K562 (cell line): ENCODE results near the gene TIMP1. TPM values are rescaled to one million over a fixed set of nuclear protein-coding genes. Genes with fewer than 3 reads are reported as not detected.

Source experiments
- ATAC-seq: fragments of 200-7000 bp; cut with Tn5 transposase; 3 replicates; pipeline ENCODE4 v1.9.1; 2020; ENCODE audit warnings: moderate library complexity
- BruUV-seq: library from RNA; stranded (reverse); fragments of 400-500 nt; replicated peaks from 2 replicates; lab custom pipeline; 2021; lab: Mats Ljungman, UMichigan
- CTCF ChIA-PET: fragments of 300-600 bp; formaldehyde crosslinking; extraction: SDS; loops from one replicate; lab custom pipeline; 2021; ENCODE audit warnings: low intra/inter-chr PET ratio; lab: Yijun Ruan, JAX
- POLR2A ChIA-PET: fragments of 300-600, 350-650 bp; sonication (Branson Sonifier 250); formaldehyde crosslinking; extraction: SDS; loops from one replicate; lab custom pipeline; 2021; ENCODE audit warnings: antibody characterized with exemption, inconsistent platforms; lab: Yijun Ruan, JAX
- DNase-seq, 4 experiments: peaks; one replicate each; pipeline versions ENCODE4 v3.0.0 to v3.0.0-alpha.2; 2011 to 2018; ENCODE audit warnings: low spot score in 3 of 4, mixed read lengths in 3 of 4; ENCODE audit errors: extremely low read depth in 1 of 4
- FAIRE-seq: peaks from 2 replicates; lab custom pipeline; 2011; peaks lifted over from hg19 to GRCh38; lab: Jason Lieb, UNC
- H2AFZ ChIP-seq: 2 replicates; pipeline ENCODE4 v1.6.0; 2011; ENCODE audit warnings: low read depth, low read length, control low read depth, inconsistent platforms
- H3K27ac ChIP-seq: fragments of 200-600 bp; 3 replicates; pipeline ENCODE4 v1.8.0; 2011; ENCODE audit warnings: low read depth, mild to moderate bottlenecking, control low read depth, inconsistent platforms, low read length, moderate library complexity, mixed read lengths; ENCODE audit errors: extremely low read depth
- H3K27me3 ChIP-seq, 2 experiments: fragments of 300-600 bp in 1 of 2; 2 replicates in 1 of 2; 3 replicates in 1 of 2; pipeline versions ENCODE4 v1.6.0 to v1.8.0; 2011; ENCODE audit warnings: inconsistent platforms in 2 of 2, low read length in 2 of 2, mild to moderate bottlenecking in 1 of 2, mixed read lengths in 1 of 2, moderate library complexity in 1 of 2; ENCODE audit not compliant: control insufficient read depth in 2 of 2, insufficient read depth in 2 of 2
- H3K36me3 ChIP-seq: fragments of 300-600 bp; 3 replicates; pipeline ENCODE4 v1.8.0; 2011; ENCODE audit warnings: mild to moderate bottlenecking, low read length, inconsistent platforms; ENCODE audit not compliant: control insufficient read depth, insufficient read depth
- H3K4me1 ChIP-seq, 2 experiments: fragments of 200-600 bp in 1 of 2; replicated peaks in 1 of 2; 2 replicates in 1 of 2; 3 replicates in 1 of 2; pipeline versions ENCODE4 v1.5.1 to v1.8.0; 2011; ENCODE audit warnings: inconsistent platforms in 2 of 2, low read length in 2 of 2, mild to moderate bottlenecking in 1 of 2, mixed read lengths in 1 of 2, moderate library complexity in 1 of 2; ENCODE audit not compliant: control insufficient read depth in 2 of 2, insufficient read depth in 2 of 2
- H3K4me2 ChIP-seq: 2 replicates; pipeline ENCODE4 v1.6.1; 2011; ENCODE audit warnings: low read length, control low read depth, inconsistent platforms, mixed read lengths; ENCODE audit not compliant: insufficient read depth
- H3K4me3 ChIP-seq: fragments of 200-600 bp; sonication (generic), shearing (Covaris generic); 2 replicates; pipeline ENCODE4 v1.5.1; 2016; ENCODE audit warnings: control low read depth, inconsistent platforms
- H3K79me2 ChIP-seq: fragments of 200-600 bp; 3 replicates; pipeline ENCODE4 v1.8.0; 2011; ENCODE audit warnings: low read length, inconsistent platforms; ENCODE audit not compliant: control insufficient read depth, insufficient read depth
- H3K9ac ChIP-seq, 2 experiments: 2 replicates each; pipeline versions ENCODE4 v1.6.0 to v1.6.1; 2011; ENCODE audit warnings: low read depth in 2 of 2, low read length in 2 of 2, control low read depth in 1 of 2, inconsistent platforms in 1 of 2, mild to moderate bottlenecking in 1 of 2, mixed read lengths in 1 of 2; ENCODE audit not compliant: insufficient read depth in 1 of 2
- H3K9me1 ChIP-seq: one replicate; pipeline ENCODE4 v1.6.0; 2011; ENCODE audit warnings: inconsistent platforms, mild to moderate bottlenecking, low read length, moderate library complexity; ENCODE audit not compliant: control insufficient read depth, insufficient read depth
- H3K9me3 ChIP-seq: replicated peaks from 2 replicates; pipeline ENCODE4 v1.5.1; 2011; ENCODE audit warnings: low read depth, low read length, inconsistent platforms; ENCODE audit not compliant: control insufficient read depth, insufficient read depth
- H4K20me1 ChIP-seq: replicated peaks from 2 replicates; pipeline ENCODE4 v1.6.1; 2011; ENCODE audit warnings: low read length, inconsistent platforms, mixed read lengths; ENCODE audit not compliant: control insufficient read depth, insufficient read depth
- ARID3A ChIP-seq: IDR thresholded peaks from 2 replicates; pipeline ENCODE4 v1.6.1; 2012; ENCODE audit warnings: low read depth, low read length, improper control_type of control experiment, borderline replicate concordance
- CTCF ChIP-seq, 3 experiments: IDR thresholded peaks in 2 of 3; conservative IDR thresholded peaks in 1 of 3; 2 replicates each; pipeline ENCODE4 v1.5.1; 2011 to 2012; ENCODE audit warnings: low read length in 3 of 3, mild to moderate bottlenecking in 3 of 3, control low read depth in 2 of 3, improper control_type of control experiment in 1 of 3, inconsistent platforms in 1 of 3, low read depth in 1 of 3, mixed read lengths in 1 of 3, moderate library complexity in 1 of 3; ENCODE audit not compliant: insufficient read depth in 2 of 3
- ETS2 ChIP-seq: IDR thresholded peaks from 2 replicates; pipeline ENCODE4 v1.6.1; 2016; ENCODE audit warnings: borderline replicate concordance, missing genetic modification characterization, mild to moderate bottlenecking, moderate library complexity, missing compliant biosample characterization; ENCODE audit not compliant: poor library complexity, severe bottlenecking
- HLTF ChIP-seq: fragments of 450-650 bp; IDR thresholded peaks from 2 replicates; pipeline ENCODE4 v1.6.1; 2016
- POLR2G ChIP-seq: fragments of 200-400 bp; formaldehyde crosslinking; IDR thresholded peaks from 2 replicates; pipeline ENCODE4 v1.6.1; 2017; ENCODE audit warnings: low read depth, mild to moderate bottlenecking, antibody characterized with exemption, low read length, moderate library complexity
- SMC3 ChIP-seq: conservative IDR thresholded peaks from 2 replicates; pipeline ENCODE4 v1.6.1; 2011; ENCODE audit warnings: low read depth, low read length, improper control_type of control experiment; ENCODE audit not compliant: insufficient read depth
- ZC3H8 ChIP-seq: fragments of 450-650 bp; IDR thresholded peaks from 2 replicates; pipeline ENCODE4 v1.6.1; 2017
- ZNF354B ChIP-seq: fragments of 250-450 bp; sonication (Bioruptor Pico); IDR thresholded peaks from 2 replicates; pipeline ENCODE4 v1.4.0; 2020
- WGBS: fragments of 100-300 bp; shearing (Covaris generic); methylation state at CpG from one replicate; pipeline ENCODE4 v1.1.6; 2016; ENCODE audit warnings: low coverage, mixed read lengths; ENCODE audit not compliant: insufficient coverage; ENCODE audit errors: missing lambda C conversion rate; 5-methylcytosine and 5-hydroxymethylcytosine counted together
- in situ Hi-C: fragments of 300-500 bp; cut with MboI; formaldehyde crosslinking; loops from 4 replicates; pipeline ENCODE4 v1.15.0; 2018; ENCODE audit warnings: inconsistent platforms, mixed read lengths
- intact Hi-C: fragments of 100-400 bp; cut with micrococcal nuclease; formaldehyde crosslinking; loops from 2 replicates; pipeline ENCODE4 v1.14.2; 2022
- polyA plus RNA-seq, 8 experiments: library from polyadenylated mRNA; depleted of rRNA in 4 of 8; stranded (reverse) in 5 of 8; unstranded in 3 of 8; fragments of >200 nt; fragmentation: Nextera tagmentation in 2 of 8; fragmentation: Illumina TruSeq in 1 of 8; extraction: Ambion mirVana in 2 of 8; extraction: Trizol in 1 of 8; gene quantifications; 2 replicates each; pipeline versions ENCODE4 v1.2.1 to v1.2.3, GENCODE V29; 2011 to 2014; ENCODE audit warnings: inconsistent platforms in 1 of 8, missing spikeins in 1 of 8
- total RNA-seq, 7 experiments: library from RNA; depleted of rRNA in 6 of 7; stranded (reverse); fragments of >200 nt in 6 of 7; fragmentation: Illumina TruSeq in 2 of 7; extraction: Trizol in 2 of 7; gene quantifications; 2 replicates each; pipeline versions ENCODE4 v1.2.1 to v1.2.3, GENCODE V29; 2011 to 2021; ENCODE audit warnings: low replicate concordance in 1 of 7

The TIMP1 gene
- total and polyA plus RNA-seq, 9 of the 15 experiments (the other 6 are each of a cell fraction or from before 2014, with no cell fraction given): 115 to 699 (median 273) TPM

- H3K27ac ChIP-seq: peak overlapping the region; percentile 75
- WGBS: 61% methylated on average over 10 of the region's 13 CpGs
- no peaks in the 10 kb centered on the region for H3K9me3 ChIP-seq
- H2AFZ ChIP-seq: no peak overlapping the region
- H3K79me2 ChIP-seq: peaks cover 35% of the 10 kb centered on the region
- H3K4me1 ChIP-seq: peaks cover 15 to 25% of the 10 kb centered on the region in 2 experiments
- no peaks in the 10 kb centered on the region for H3K27me3 ChIP-seq
- ChIA-PET CTCF (interaction anchor here (0.8 kb wide), 1 partner anchor 463 kb away, joined by 4 read pairs; no protein-coding TSS in a partner anchor), POLR2A (no interaction called here)
- ATAC-seq: peak; percentile 41
- H3K4me2 ChIP-seq: peak overlapping the region; percentile 76
- intact Hi-C loops (loop anchor here (1.0 to 5.0 kb wide), 5 partner anchors 85 to 465 kb away; partner anchors contain the start of gene ZNF81), in situ Hi-C loops (loop anchor here (5.0 kb wide), 1 partner anchor 160 kb away; no protein-coding TSS in a partner anchor)
- H3K9me1 ChIP-seq: no peaks in the 10 kb centered on the region
- H4K20me1 ChIP-seq: 0 out of 2 replicates have a peak, but pooled peaks cover 3% of the 10 kb centered on the region
- H3K36me3 ChIP-seq: peaks cover 48% of the 10 kb centered on the region
- FAIRE-seq: peak; percentile 55
- peak in 1 of 4 experiments; percentile 75 for DNase-seq
- peak overlapping the region; percentile 31 to 42; a peak in 2 of 4 replicates for H3K9ac ChIP-seq
- no TSS peak for BruUV-seq
- no peak overlapping the region for H3K4me3 ChIP-seq
- TF ChIP-seq ARID3A: 0 out of 2 replicates have a peak, but pooled peaks have one; percentile 29
- TF ChIP-seq ZC3H8: no peak
- no peak for TF ChIP-seq HLTF
- TF ChIP-seq ETS2 (tag): no peak
- peak; percentile 50; the same call in 1 of the 2 replicates for TF ChIP-seq SMC3
- peak; percentile 61 to 71 (median 69) for TF ChIP-seq CTCF (IDR thresholded peaks at IDR 0.05 in 2 of 3, conservative IDR thresholded peaks at IDR 0.05 in 1 of 3; ENCODE audit: insufficient read depth in 2 of 3, low read depth in 1 of 3, low read length in 3 of 3)
- TF ChIP-seq ZNF354B (CRISPR knock-in tag): no peak
- TF ChIP-seq POLR2G: peak; percentile 18; the same call in 1 of the 2 replicates
Observed at GRCh38 chrX:47562615-47563243, 19.5 kb upstream of the TIMP1 start.
